GM23248 (cell line): ENCODE results near the gene CLDN1. TPM values are rescaled to one million over a fixed set of nuclear protein-coding genes. Genes with fewer than 3 reads are reported as not detected.

Source experiments
- DNase-seq: peaks from one replicate; pipeline ENCODE4 v3.0.0-alpha.2; 2015
- H2AFZ ChIP-seq: fragments of 200-600 bp; sonication (generic); 2 replicates; pipeline ENCODE4 v1.6.1; 2016; ENCODE audit warnings: antibody characterized with exemption
- H3F3A ChIP-seq: fragments of 200-600 bp; sonication (generic); 2 replicates; pipeline ENCODE4 v1.6.1; 2016; ENCODE audit warnings: mild to moderate bottlenecking, antibody characterized with exemption, mixed run types; ENCODE audit not compliant: insufficient read depth
- H3K27ac ChIP-seq: fragments of 200-600 bp; sonication (generic); 2 replicates; pipeline ENCODE4 v1.5.1; 2016; ENCODE audit warnings: mild to moderate bottlenecking
- H3K27me3 ChIP-seq: fragments of 200-600 bp; sonication (generic); replicated peaks from 2 replicates; pipeline ENCODE4 v1.6.1; 2016; ENCODE audit warnings: mild to moderate bottlenecking; ENCODE audit not compliant: insufficient read depth
- H3K36me3 ChIP-seq: fragments of 200-600 bp; sonication (generic); 2 replicates; pipeline ENCODE4 v1.6.1; 2016; ENCODE audit warnings: low read depth, mild to moderate bottlenecking
- H3K4me1 ChIP-seq: fragments of 200-600 bp; sonication (generic); 2 replicates; pipeline ENCODE4 v1.6.1; 2016; ENCODE audit warnings: mild to moderate bottlenecking; ENCODE audit not compliant: insufficient read depth
- H3K4me2 ChIP-seq: fragments of 200-600 bp; sonication (generic); one replicate; pipeline ENCODE4 v1.6.1; 2016; ENCODE audit warnings: mild to moderate bottlenecking; ENCODE audit not compliant: unreplicated experiment
- H3K4me3 ChIP-seq: fragments of 200-600 bp; sonication (generic); 2 replicates; pipeline ENCODE4 v1.5.1; 2016; ENCODE audit warnings: mild to moderate bottlenecking
- H3K79me2 ChIP-seq: fragments of 200-600 bp; sonication (generic); 2 replicates; pipeline ENCODE4 v1.6.1; 2016; ENCODE audit warnings: mild to moderate bottlenecking; ENCODE audit not compliant: insufficient read depth
- H3K9ac ChIP-seq: fragments of 200-600 bp; sonication (generic); 2 replicates; pipeline ENCODE4 v1.6.1; 2016; ENCODE audit warnings: mild to moderate bottlenecking
- H3K9me2 ChIP-seq: fragments of 200-600 bp; sonication (generic); 2 replicates; pipeline ENCODE4 v1.6.1; 2016; ENCODE audit warnings: mixed run types, mild to moderate bottlenecking, moderate library complexity; ENCODE audit not compliant: insufficient read depth
- H3K9me3 ChIP-seq: fragments of 200-600 bp; sonication (generic); one replicate; pipeline ENCODE4 v1.6.1; 2017; ENCODE audit warnings: low read depth
- H4K20me1 ChIP-seq: fragments of 200-600 bp; sonication (generic); 2 replicates; pipeline ENCODE4 v1.6.0; 2016; ENCODE audit not compliant: insufficient read depth
- EZH2 ChIP-seq: fragments of 200-600 bp; sonication (generic); IDR thresholded peaks from 2 replicates; pipeline ENCODE4 v1.6.1; 2018; ENCODE audit warnings: antibody characterized with exemption, mild to moderate bottlenecking; ENCODE audit not compliant: insufficient read depth, poor library complexity, severe bottlenecking
- EZH2phosphoT487 ChIP-seq: fragments of 200-600 bp; sonication (generic); IDR thresholded peaks from 2 replicates; pipeline ENCODE4 v1.6.1; 2018; ENCODE audit warnings: antibody characterized with exemption, moderate library complexity, mild to moderate bottlenecking, low read depth; ENCODE audit not compliant: insufficient read depth
- WGBS, 2 experiments: methylation state at CpG; one replicate each; pipeline ENCODE4 v1.1.6; 2015 to 2017; ENCODE audit warnings: low lambda C conversion rate in 2 of 2, low coverage in 1 of 2; ENCODE audit errors: missing lambda C conversion rate in 2 of 2; 5-methylcytosine and 5-hydroxymethylcytosine counted together
- in situ Hi-C: fragments of 300-500 bp; cut with MboI; formaldehyde crosslinking; loops from 2 replicates; pipeline ENCODE4 v1.15.0; 2020
- polyA plus RNA-seq: library from polyadenylated mRNA; unstranded; fragments of >200 nt; fragmentation: Nextera tagmentation; extraction: Ambion mirVana; gene quantifications from 2 replicates; pipeline ENCODE4 v1.2.1, GENCODE V29; 2016
- total RNA-seq: library from RNA; depleted of rRNA; stranded (reverse); fragments of >200 nt; shearing (Covaris generic); gene quantifications from 2 replicates; pipeline ENCODE4 v1.2.3, GENCODE V29; 2014

The CLDN1 gene
- total and polyA plus RNA-seq, 2 experiments from 2014 or later: 0.19 to 0.32 TPM

DNA sequence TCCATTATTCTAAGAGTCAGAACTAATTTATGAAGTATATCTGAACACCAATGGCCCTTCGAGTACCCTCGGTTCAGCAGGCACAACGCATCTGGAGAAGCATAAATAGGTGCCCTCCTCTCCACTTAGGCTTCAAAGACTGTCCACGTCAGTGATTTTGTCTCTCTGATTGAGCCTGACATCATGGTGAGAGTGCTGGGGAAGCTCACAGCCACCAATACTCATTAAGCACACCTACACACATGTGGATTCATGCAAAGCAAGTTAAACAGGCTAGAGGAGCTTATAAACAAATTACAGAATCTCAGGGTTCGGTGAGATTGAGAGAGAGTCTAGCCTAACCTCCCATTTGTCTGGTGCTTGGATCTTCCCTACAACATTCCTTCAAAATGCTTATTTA lies 3.6 kb downstream of the CLDN1 start:
- H2AFZ ChIP-seq: no peak overlapping the region
- in situ Hi-C loops: no loop called here
- 44 to 46% methylated on average over 5 of the region's 5 CpGs for WGBS, 2 experiments

GRCh38 chr3:190314741-190315140 lies 7.5 kb downstream of the CLDN1 start:
- Histone ChIP-seq H3K9ac (no peak overlapping the region), H3K4me1 (no peaks in the 10 kb centered on the region), H3K9me3 (no peaks in the 10 kb centered on the region), H3K9me2 (no peaks in the 10 kb centered on the region), H3K27me3 (no peaks in the 10 kb centered on the region), H3K79me2 (no peaks in the 10 kb centered on the region), H3K36me3 (no peaks in the 10 kb centered on the region), H4K20me1 (no peaks in the 10 kb centered on the region), H3K27ac (no peak overlapping the region), H3K4me3 (no peak overlapping the region), H2AFZ (no peak overlapping the region), H3F3A (no peaks in the 10 kb centered on the region), H3K4me2 (no peak overlapping the region)
- 31 to 33% methylated on average over 1 of the region's 1 CpG for WGBS, 2 experiments
- no peak for TF ChIP-seq EZH2phosphoT487
- TF ChIP-seq EZH2: no peak
- in situ Hi-C loops: no loop called here
- no peak for DNase-seq

More for the DNA sequence above, 3.6 kb downstream of the CLDN1 start:
- H3K4me3 ChIP-seq: no peak overlapping the region
- H3K4me2 ChIP-seq: no peak overlapping the region
- no peak overlapping the region for H3K27ac ChIP-seq
- no peak overlapping the region for H3K9ac ChIP-seq
- H3F3A ChIP-seq: no peaks in the 10 kb centered on the region
- DNase-seq: no peak
- H3K4me1 ChIP-seq: 0 out of 2 replicates have a peak, but pooled peaks cover 3% of the 10 kb centered on the region
- TF ChIP-seq EZH2 (no peak), EZH2phosphoT487 (no peak)
- H4K20me1 ChIP-seq: no peaks in the 10 kb centered on the region
- H3K9me3 ChIP-seq: no peaks in the 10 kb centered on the region
- no peaks in the 10 kb centered on the region for H3K36me3 ChIP-seq
- no peaks in the 10 kb centered on the region for H3K79me2 ChIP-seq
- no peaks in the 10 kb centered on the region for H3K9me2 ChIP-seq
- no peaks in the 10 kb centered on the region for H3K27me3 ChIP-seq

- Histone ChIP-seq H3K27ac (no peak overlapping the region), H3K27me3 (no peaks in the 10 kb centered on the region), H3K4me2 (no peak overlapping the region), H3K4me3 (no peak overlapping the region), H3K9ac (no peak overlapping the region), H3K79me2 (no peaks in the 10 kb centered on the region), H3K4me1 (peaks cover 21% of the 10 kb centered on the region), H3K36me3 (no peaks in the 10 kb centered on the region), H3K9me2 (no peaks in the 10 kb centered on the region), H2AFZ (no peak overlapping the region), H4K20me1 (no peaks in the 10 kb centered on the region), H3K9me3 (no peaks in the 10 kb centered on the region), H3F3A (no peaks in the 10 kb centered on the region)
- TF ChIP-seq EZH2 (no peak), EZH2phosphoT487 (no peak)
- DNase-seq: no peak
- in situ Hi-C loops: no loop called here
- 39 to 48% methylated on average over 3 of the region's 3 CpGs for WGBS, 2 experiments
These were observed 12.8 kb downstream of the CLDN1 start for GRCh38 chr3:190309414-190309813.

- no peak overlapping the region for H3K9ac ChIP-seq
- no peaks in the 10 kb centered on the region for H3K9me3 ChIP-seq
- no peak overlapping the region for H3K4me2 ChIP-seq
- TF ChIP-seq EZH2phosphoT487 (no peak), EZH2 (no peak)
- no peak overlapping the region for H3K27ac ChIP-seq
- peaks cover 28% of the 10 kb centered on the region for H3K4me1 ChIP-seq
- in situ Hi-C loops: no loop called here
- no peaks in the 10 kb centered on the region for H3K9me2 ChIP-seq
- DNase-seq: no peak
- no peak overlapping the region for H2AFZ ChIP-seq
- H3K79me2 ChIP-seq: no peaks in the 10 kb centered on the region
- no peak overlapping the region for H3K4me3 ChIP-seq
- no peaks in the 10 kb centered on the region for H3F3A ChIP-seq
- 83 to 86% methylated on average over 5 of the region's 5 CpGs for WGBS, 2 experiments
- no peaks in the 10 kb centered on the region for H3K36me3 ChIP-seq
- no peaks in the 10 kb centered on the region for H4K20me1 ChIP-seq
- H3K27me3 ChIP-seq: no peaks in the 10 kb centered on the region
These were observed 14.1 kb downstream of the CLDN1 start for GRCh38 chr3:190308154-190308553.

- no peak overlapping the region for H3K4me2 ChIP-seq
- H3K4me3 ChIP-seq: no peak overlapping the region
- no peaks in the 10 kb centered on the region for H3K27me3 ChIP-seq
- no peak overlapping the region for H3K27ac ChIP-seq
- H2AFZ ChIP-seq: no peak overlapping the region
- peaks cover 32% of the 10 kb centered on the region for H3K4me1 ChIP-seq
- H3K36me3 ChIP-seq: no peaks in the 10 kb centered on the region
- TF ChIP-seq EZH2phosphoT487: no peak
- TF ChIP-seq EZH2: no peak
- no peaks in the 10 kb centered on the region for H3K79me2 ChIP-seq
- no peak for DNase-seq
- H3K9me2 ChIP-seq: no peaks in the 10 kb centered on the region
- H3F3A ChIP-seq: no peaks in the 10 kb centered on the region
- H4K20me1 ChIP-seq: no peaks in the 10 kb centered on the region
- H3K9me3 ChIP-seq: no peaks in the 10 kb centered on the region
- 90 to 95% methylated on average over 1 of the region's 1 CpG for WGBS, 2 experiments
- no peak overlapping the region for H3K9ac ChIP-seq
- in situ Hi-C loops: no loop called here
These were observed 15.1 kb downstream of the CLDN1 start for GRCh38 chr3:190307164-190307545.
